ENCODE measurements around the gene KCNA3. TPM values are rescaled to one million over a fixed set of nuclear protein-coding genes. Genes with fewer than 3 reads are reported as not detected.

The KCNA3 gene
- total RNA-seq, 4 donors from 2014 or later, result 0.59 to 3.8 (median 2.0) TPM

DNA sequence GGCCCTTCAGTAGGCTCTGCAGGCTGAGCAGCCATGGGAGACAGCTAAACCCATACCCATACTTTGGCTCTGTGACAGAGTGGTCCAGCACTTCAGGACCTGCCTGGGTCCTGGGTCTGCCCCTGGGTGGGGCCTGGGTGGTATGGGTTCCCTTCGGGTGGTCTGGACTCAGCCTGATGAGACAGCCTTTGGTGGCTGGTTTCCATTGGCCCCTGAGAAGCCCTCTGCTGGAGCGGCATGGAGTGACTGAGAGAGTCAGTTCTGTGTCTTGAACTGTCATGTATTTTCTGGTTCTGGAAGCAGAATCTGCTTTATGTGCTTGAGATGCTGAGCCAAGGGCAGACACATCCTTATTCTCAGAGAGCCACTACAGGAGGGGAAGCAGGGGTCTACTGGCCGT, 37.3 kb downstream of the KCNA3 start:
- 54 to 80% methylated on average over 2 to 3 of the region's 3 CpGs for WGBS, 2 donors
- H3K9me3 ChIP-seq, result no peaks in the 10 kb centered on the region
- H3K36me3 ChIP-seq, result no peaks in the 10 kb centered on the region
- intact Hi-C loops (cut with DNase I), result no loop called here
- H3K4me3 ChIP-seq (replicated peaks in 1 of 3), result no peak overlapping the region
- no peak overlapping the region for H3K27ac ChIP-seq
- peaks cover 0 to 8% of the 10 kb centered on the region in 2 donors for H3K4me1 ChIP-seq
- DNase-seq, result no peak
- TF ChIP-seq POLR2A (IDR thresholded peaks at IDR 0.05), result no peak
- TF ChIP-seq, protein P1, sequence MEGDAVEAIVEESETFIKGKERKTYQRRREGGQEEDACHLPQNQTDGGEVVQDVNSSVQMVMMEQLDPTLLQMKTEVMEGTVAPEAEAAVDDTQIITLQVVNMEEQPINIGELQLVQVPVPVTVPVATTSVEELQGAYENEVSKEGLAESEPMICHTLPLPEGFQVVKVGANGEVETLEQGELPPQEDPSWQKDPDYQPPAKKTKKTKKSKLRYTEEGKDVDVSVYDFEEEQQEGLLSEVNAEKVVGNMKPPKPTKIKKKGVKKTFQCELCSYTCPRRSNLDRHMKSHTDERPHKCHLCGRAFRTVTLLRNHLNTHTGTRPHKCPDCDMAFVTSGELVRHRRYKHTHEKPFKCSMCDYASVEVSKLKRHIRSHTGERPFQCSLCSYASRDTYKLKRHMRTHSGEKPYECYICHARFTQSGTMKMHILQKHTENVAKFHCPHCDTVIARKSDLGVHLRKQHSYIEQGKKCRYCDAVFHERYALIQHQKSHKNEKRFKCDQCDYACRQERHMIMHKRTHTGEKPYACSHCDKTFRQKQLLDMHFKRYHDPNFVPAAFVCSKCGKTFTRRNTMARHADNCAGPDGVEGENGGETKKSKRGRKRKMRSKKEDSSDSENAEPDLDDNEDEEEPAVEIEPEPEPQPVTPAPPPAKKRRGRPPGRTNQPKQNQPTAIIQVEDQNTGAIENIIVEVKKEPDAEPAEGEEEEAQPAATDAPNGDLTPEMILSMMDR (IDR thresholded peaks at IDR 0.05), result no peak
- H3K27me3 ChIP-seq, result no peaks in the 10 kb centered on the region

DNA sequence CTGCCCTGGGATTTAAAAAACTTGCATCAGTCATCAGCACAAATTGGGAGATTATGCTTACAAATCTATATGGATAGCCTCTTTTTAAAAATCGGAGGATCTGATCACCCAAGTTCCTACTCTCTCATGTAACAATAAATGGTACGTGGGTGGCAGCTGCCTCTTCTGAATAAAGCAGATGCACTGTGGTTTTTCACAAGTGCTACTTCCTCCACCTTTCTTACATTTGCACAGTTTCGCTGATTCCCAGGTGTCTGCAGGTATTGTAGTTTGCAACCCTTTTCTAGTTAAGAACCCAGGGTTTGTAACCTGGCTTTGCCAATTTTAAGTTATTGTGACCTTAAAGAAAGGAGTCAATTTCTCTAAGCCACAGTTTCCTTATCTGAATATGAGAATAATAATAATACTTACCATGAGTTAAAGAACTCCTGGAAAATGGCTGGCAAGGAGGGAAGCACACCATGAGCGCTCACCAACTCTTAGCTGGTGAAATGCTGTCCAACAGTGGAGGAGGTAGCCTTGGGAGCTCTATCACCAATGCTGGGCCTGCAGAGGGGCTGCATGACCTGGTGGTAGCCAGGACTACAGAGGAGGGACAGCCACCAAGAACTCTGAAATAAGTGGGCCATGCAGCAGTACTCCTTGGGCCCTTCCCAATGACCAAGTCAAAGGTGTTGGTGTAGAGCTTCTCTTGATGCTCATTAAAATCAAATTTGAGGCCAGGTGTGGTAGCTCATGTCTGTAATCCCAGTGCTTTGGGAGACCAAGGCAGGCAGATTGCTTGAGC, 38.4 kb downstream of the KCNA3 start:
- 79 to 90% methylated on average over 4 of the region's 4 CpGs for WGBS, 2 donors
- Histone ChIP-seq H3K36me3 (no peaks in the 10 kb centered on the region), H3K27me3 (no peaks in the 10 kb centered on the region), H3K4me1 (peaks cover 0 to 8% of the 10 kb centered on the region in 2 donors), H3K9me3 (no peaks in the 10 kb centered on the region), H3K27ac (no peak overlapping the region), H3K4me3 (replicated peaks in 1 of 3) (no peak overlapping the region)
- intact Hi-C loops (cut with DNase I), result no loop called here
- TF ChIP-seq POLR2A (IDR thresholded peaks at IDR 0.05), result no peak
- TF ChIP-seq, protein P1 (IDR thresholded peaks at IDR 0.05), result no peak
- DNase-seq, result no peak

DNA sequence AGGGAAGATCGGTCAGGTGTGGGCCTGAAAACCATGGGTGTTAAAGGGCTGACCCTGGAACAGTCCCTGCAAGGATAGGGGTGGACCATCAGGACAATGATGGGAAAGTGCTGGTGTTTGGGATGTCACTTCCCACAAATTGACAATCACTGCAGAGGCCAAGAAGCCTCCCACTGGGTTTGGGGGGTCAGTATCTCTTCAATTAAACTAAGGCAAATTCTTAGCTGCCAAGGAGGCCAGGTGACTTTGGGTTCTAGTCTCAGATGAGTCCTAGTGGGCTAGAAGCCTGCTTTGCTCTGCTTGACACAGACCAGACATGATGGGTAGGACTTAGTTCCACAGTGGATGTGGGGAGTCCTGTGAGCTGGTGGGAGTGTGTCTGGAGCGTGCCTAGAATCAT, 39.3 kb downstream of the KCNA3 start:
- no peak overlapping the region for H3K4me3 ChIP-seq (replicated peaks in 1 of 3)
- DNase-seq, result no peak
- no peaks in the 10 kb centered on the region for H3K9me3 ChIP-seq
- H3K36me3 ChIP-seq, result no peaks in the 10 kb centered on the region
- WGBS, 2 donors, result 76 to 89% methylated on average over 2 of the region's 2 CpGs
- TF ChIP-seq POLR2A (IDR thresholded peaks at IDR 0.05), result no peak
- TF ChIP-seq, protein P1 (IDR thresholded peaks at IDR 0.05), result no peak
- no peaks in the 10 kb centered on the region for H3K27me3 ChIP-seq
- H3K27ac ChIP-seq, result no peak overlapping the region
- intact Hi-C loops (cut with DNase I), result no loop called here
- peaks cover 0 to 8% of the 10 kb centered on the region in 2 donors for H3K4me1 ChIP-seq

DNA sequence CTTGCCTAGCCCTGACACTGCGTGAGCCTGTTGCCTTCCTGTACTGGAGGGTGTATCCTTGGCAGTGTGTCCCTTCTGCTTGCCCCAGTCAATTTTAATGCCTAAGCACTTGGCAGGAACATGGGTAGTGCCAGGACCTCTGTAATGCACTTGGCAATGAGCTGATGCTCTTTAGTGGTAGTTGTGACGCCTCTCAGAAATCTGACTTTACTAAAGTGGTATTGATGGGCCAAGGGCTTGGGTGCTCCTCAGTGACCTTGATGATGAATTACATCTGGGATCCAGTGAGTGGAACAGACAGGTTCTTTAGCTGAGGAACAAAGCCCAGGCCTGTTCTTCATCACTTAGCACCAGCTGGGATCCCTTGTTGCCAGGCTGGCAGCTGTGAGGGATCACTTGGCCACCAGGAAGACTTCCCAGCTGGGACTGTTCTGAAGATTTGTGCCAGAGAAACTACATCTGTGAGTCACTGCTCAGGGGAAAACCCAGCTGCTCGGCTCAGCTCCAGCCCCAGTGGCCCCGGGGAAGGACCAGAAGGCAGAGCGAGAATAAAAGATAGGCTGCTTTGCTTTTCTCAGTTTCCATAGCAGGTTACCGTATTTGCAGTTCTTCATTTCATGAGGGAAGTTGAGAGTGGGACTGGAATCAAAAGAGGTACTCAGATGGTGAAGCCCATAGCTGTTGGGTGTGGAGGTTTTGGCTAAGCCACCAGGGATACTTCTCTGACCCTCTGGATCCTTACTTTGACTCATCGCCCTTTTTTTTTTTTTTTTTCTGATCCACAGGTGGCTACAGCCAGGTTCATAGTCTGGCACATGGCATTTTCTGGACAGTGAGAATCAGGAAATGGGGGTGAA, 40.1 kb downstream of the KCNA3 start:
- Histone ChIP-seq H3K27ac (no peak overlapping the region), H3K4me3 (replicated peaks in 1 of 3) (no peak overlapping the region), H3K9me3 (no peaks in the 10 kb centered on the region), H3K27me3 (no peaks in the 10 kb centered on the region), H3K36me3 (no peaks in the 10 kb centered on the region), H3K4me1 (peaks cover 0 to 8% of the 10 kb centered on the region in 2 donors)
- WGBS, 2 donors, result 56 to 73% methylated on average over 7 of the region's 7 CpGs
- intact Hi-C loops (cut with DNase I), result loop anchor here (5.0 kb wide), 2 partner anchors 128 to 148 kb away; no protein-coding TSS in a partner anchor
- TF ChIP-seq, protein P1 (IDR thresholded peaks at IDR 0.05), result no peak
- no peak for TF ChIP-seq POLR2A (IDR thresholded peaks at IDR 0.05)
- peak in 1 of 2 donors; percentile 7 for DNase-seq
